ENCODE data around the gene TBX4. TPM values are rescaled to one million over a fixed set of nuclear protein-coding genes. Genes with fewer than 3 reads are reported as not detected.

Gene TBX4
- total RNA-seq, 1 donor from 2014 or later = not detected

GRCh38 chr17:61461967-61462718, 9.9 kb downstream of the TBX4 start:
- TF ChIP-seq EZH2phosphoT487 (IDR thresholded peaks at IDR 0.05) (peak; percentile 97), EZH2 (IDR thresholded peaks at IDR 0.05) (peak; percentile 96), CTCF (IDR thresholded peaks at IDR 0.05) (no peak)
- H3K4me2 ChIP-seq = peak overlapping the region; percentile 85
- no peaks in the 10 kb centered on the region for H3F3A ChIP-seq (ENCODE audit: low read depth)
- H3K27me3 ChIP-seq = peaks cover 100% of the 10 kb centered on the region
- peak overlapping the region; percentile 46 for H3K4me3 ChIP-seq
- H2AFZ ChIP-seq (replicated peaks) = no peak overlapping the region
- no peak overlapping the region for H3K9ac ChIP-seq
- no peaks in the 10 kb centered on the region for H3K79me2 ChIP-seq (ENCODE audit: low read depth)
- H3K4me1 Mint-ChIP-seq = peaks cover 28% of the 10 kb centered on the region
- peaks cover 38% of the 10 kb centered on the region for H4K20me1 ChIP-seq (ENCODE audit: low read depth)
- no peak overlapping the region for H3K27ac ChIP-seq
- H3K4me1 ChIP-seq = peaks cover 12% of the 10 kb centered on the region
- H3K27ac Mint-ChIP-seq = no peak overlapping the region
- H3K9me3 Mint-ChIP-seq = peaks cover 7% of the 10 kb centered on the region
- no peaks in the 10 kb centered on the region for H3K9me3 ChIP-seq (ENCODE audit: low read depth)
- no peaks in the 10 kb centered on the region for H3K36me3 Mint-ChIP-seq
- DNase-seq (ENCODE audit: low spot score) = peak; percentile 50
- no peaks in the 10 kb centered on the region for H3K36me3 ChIP-seq
- H3K27me3 Mint-ChIP-seq (ENCODE audit: insufficient read depth, low read depth) = peaks cover 65% of the 10 kb centered on the region
- peak overlapping the region; percentile 79 for H3K4me3 Mint-ChIP-seq

GRCh38 chr17:61462719-61463315, 10.6 kb downstream of the TBX4 start:
- Histone ChIP-seq H3K27ac (no peak overlapping the region), H3K9ac (no peak overlapping the region), H3K36me3 (no peaks in the 10 kb centered on the region), H3K4me1 (peaks cover 17% of the 10 kb centered on the region), H3K79me2 (ENCODE audit: low read depth) (no peaks in the 10 kb centered on the region), H3F3A (ENCODE audit: low read depth) (no peaks in the 10 kb centered on the region), H3K4me3 (peak overlapping the region; percentile 46), H4K20me1 (ENCODE audit: low read depth) (peaks cover 31% of the 10 kb centered on the region), H3K9me3 (ENCODE audit: low read depth) (no peaks in the 10 kb centered on the region), H2AFZ (replicated peaks) (no peak overlapping the region), H3K4me2 (peak overlapping the region; percentile 85), H3K27me3 (peaks cover 93% of the 10 kb centered on the region)
- no peak for DNase-seq (ENCODE audit: low spot score)
- Mint-ChIP-seq H3K9me3 (peaks cover 7% of the 10 kb centered on the region), H3K4me1 (peaks cover 26% of the 10 kb centered on the region), H3K27me3 (ENCODE audit: insufficient read depth, low read depth) (peaks cover 58% of the 10 kb centered on the region), H3K36me3 (no peaks in the 10 kb centered on the region), H3K27ac (no peak overlapping the region), H3K4me3 (peak overlapping the region; percentile 55)
- TF ChIP-seq EZH2phosphoT487 (IDR thresholded peaks at IDR 0.05) = no peak
- no peak for TF ChIP-seq EZH2 (IDR thresholded peaks at IDR 0.05)
- TF ChIP-seq CTCF (IDR thresholded peaks at IDR 0.05) = no peak

GRCh38 chr17:61463316-61464129, 11.3 kb downstream of the TBX4 start:
- no peak overlapping the region for H3K9ac ChIP-seq
- no peak overlapping the region for H3K27ac Mint-ChIP-seq
- peaks cover 20% of the 10 kb centered on the region for H3K4me1 ChIP-seq
- no peaks in the 10 kb centered on the region for H3K9me3 ChIP-seq (ENCODE audit: low read depth)
- no peak for DNase-seq (ENCODE audit: low spot score)
- no peaks in the 10 kb centered on the region for H3K36me3 ChIP-seq
- peak; percentile 39 for TF ChIP-seq CTCF (IDR thresholded peaks at IDR 0.05)
- TF ChIP-seq EZH2 (IDR thresholded peaks at IDR 0.05) = no peak
- no peak overlapping the region for H3K4me2 ChIP-seq
- H3K4me3 Mint-ChIP-seq = peak overlapping the region; percentile 55
- no peaks in the 10 kb centered on the region for H3F3A ChIP-seq (ENCODE audit: low read depth)
- no peak overlapping the region for H3K27ac ChIP-seq
- peaks cover 7% of the 10 kb centered on the region for H3K9me3 Mint-ChIP-seq
- no peaks in the 10 kb centered on the region for H3K36me3 Mint-ChIP-seq
- H2AFZ ChIP-seq (replicated peaks) = no peak overlapping the region
- H3K27me3 ChIP-seq = peaks cover 86% of the 10 kb centered on the region
- peaks cover 57% of the 10 kb centered on the region for H3K27me3 Mint-ChIP-seq (ENCODE audit: insufficient read depth, low read depth)
- H3K4me3 ChIP-seq = no peak overlapping the region
- no peaks in the 10 kb centered on the region for H3K79me2 ChIP-seq (ENCODE audit: low read depth)
- H3K4me1 Mint-ChIP-seq = peaks cover 23% of the 10 kb centered on the region
- H4K20me1 ChIP-seq (ENCODE audit: low read depth) = peaks cover 24% of the 10 kb centered on the region
